ENCODE measurements around the gene IFIT3.

DNA sequence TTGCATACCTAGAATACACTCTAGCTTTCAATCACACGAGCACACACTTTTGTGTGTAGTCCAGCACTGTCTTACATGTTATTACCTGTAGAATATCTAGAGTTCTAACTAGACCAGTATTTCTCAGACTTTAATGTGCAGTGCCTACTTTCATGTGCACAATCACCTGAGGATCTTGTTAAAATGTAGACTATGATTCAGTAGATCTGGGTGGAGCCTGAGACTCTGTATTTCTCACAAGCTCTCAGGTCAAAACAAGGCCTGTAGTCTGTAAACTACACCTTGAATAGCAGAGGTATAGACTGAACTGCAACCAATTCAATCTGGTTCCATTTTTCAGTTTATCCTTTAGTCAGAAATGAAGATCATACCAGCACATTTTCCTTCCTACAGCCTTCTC, 14.8 kb upstream of the IFIT3 start:
- TF ChIP-seq EZH2 (IDR thresholded peaks at IDR 0.05; ENCODE audit: low read length, missing control alignments) (no peak), CTCF (conservative IDR thresholded peaks at IDR 0.05 in 1 of 2, IDR thresholded peaks at IDR 0.05 in 1 of 2; ENCODE audit: low read depth in 1 of 2, low read length in 2 of 2) (no peak)

All from fibroblast of lung (primary cell).